CD4-positive, CD25-positive, alpha-beta regulatory T cell (primary cell): ENCODE measurements around the gene NEB. TPM values are rescaled to one million over a fixed set of nuclear protein-coding genes. Genes with fewer than 3 reads are reported as not detected.

Experiments
- ATAC-seq, 2 donors: fragments of 150-1000 bp; cut with Tn5 transposase; one replicate each; pipeline ENCODE4 v1.10.0; 2021; ENCODE audit warnings: low read depth in 2 of 2, moderate number of reproducible peaks in 2 of 2, moderate library complexity in 1 of 2
- DNase-seq, 3 donors: peaks; one replicate each; pipeline versions ENCODE4 v3.0.0 to v3.0.0-alpha.2; 2012 to 2022; ENCODE audit warnings: mixed read lengths in 1 of 3
- H3K27ac ChIP-seq: one replicate; pipeline ENCODE4 v1.7.0; 2013; ENCODE audit warnings: mild to moderate bottlenecking, low read length; ENCODE audit not compliant: insufficient read depth, poor library complexity, severe bottlenecking
- H3K27me3 ChIP-seq: one replicate; pipeline ENCODE4 v1.7.0; 2013; ENCODE audit warnings: low read length; ENCODE audit not compliant: control insufficient read depth, insufficient read depth
- H3K36me3 ChIP-seq: one replicate; pipeline ENCODE4 v1.7.0; 2013; ENCODE audit warnings: mild to moderate bottlenecking, low read length, moderate library complexity; ENCODE audit not compliant: control insufficient read depth, insufficient read depth
- H3K4me1 ChIP-seq: 2 replicates; pipeline ENCODE4 v1.7.0; 2013; ENCODE audit warnings: mild to moderate bottlenecking, low read length; ENCODE audit not compliant: insufficient read depth, control insufficient read depth, poor library complexity, severe bottlenecking
- H3K4me3 ChIP-seq: one replicate; pipeline ENCODE4 v1.7.0; 2013; ENCODE audit warnings: low read depth, mild to moderate bottlenecking, low read length, moderate library complexity
- H3K9me3 ChIP-seq, 2 experiments: 1 replicate in 1 of 2; 2 replicates in 1 of 2; pipeline ENCODE4 v1.7.0; 2013; ENCODE audit warnings: low read length in 2 of 2, mild to moderate bottlenecking in 1 of 2, moderate library complexity in 1 of 2; ENCODE audit not compliant: control insufficient read depth in 2 of 2
- H3K27ac Mint-ChIP-seq, 3 donors: one replicate each; pipeline ENCODE4 v1.8.0; 2020 to 2022; ENCODE audit warnings: mild to moderate bottlenecking in 3 of 3, mixed read lengths in 3 of 3, moderate library complexity in 2 of 3
- H3K27me3 Mint-ChIP-seq: one replicate; pipeline ENCODE4 v1.8.0; 2022; ENCODE audit warnings: mild to moderate bottlenecking, mixed read lengths
- H3K36me3 Mint-ChIP-seq: one replicate; pipeline ENCODE4 v1.8.0; 2020; ENCODE audit warnings: mixed read lengths
- H3K4me1 Mint-ChIP-seq, 4 donors: one replicate each; pipeline ENCODE4 v1.8.0; 2020 to 2022; ENCODE audit warnings: mixed read lengths in 4 of 4, mild to moderate bottlenecking in 1 of 4
- H3K4me3 Mint-ChIP-seq, 4 donors: one replicate each; pipeline ENCODE4 v1.8.0; 2020 to 2022; ENCODE audit warnings: mild to moderate bottlenecking in 4 of 4, mixed read lengths in 4 of 4, moderate library complexity in 3 of 4
- H3K9me3 Mint-ChIP-seq, 7 donors: one replicate each; pipeline ENCODE4 v1.8.0; 2020 to 2022; ENCODE audit warnings: mixed read lengths in 7 of 7, mild to moderate bottlenecking in 3 of 7, moderate library complexity in 2 of 7
- polyA plus RNA-seq, 4 donors: library from polyadenylated mRNA; unstranded; fragments of 300-500 nt; fragmentation: Illumina TruSeq; gene quantifications; one replicate each; pipeline ENCODE4 v1.2.3, GENCODE V29; 2021
- total RNA-seq: library from RNA; stranded (reverse); gene quantifications from one replicate; pipeline ENCODE4 v1.2.3, GENCODE V29; 2022

The NEB gene
- total and polyA plus RNA-seq, 5 donors from 2014 or later = 0.06 to 1.3 (median 0.24) TPM; not detected in 1

DNA sequence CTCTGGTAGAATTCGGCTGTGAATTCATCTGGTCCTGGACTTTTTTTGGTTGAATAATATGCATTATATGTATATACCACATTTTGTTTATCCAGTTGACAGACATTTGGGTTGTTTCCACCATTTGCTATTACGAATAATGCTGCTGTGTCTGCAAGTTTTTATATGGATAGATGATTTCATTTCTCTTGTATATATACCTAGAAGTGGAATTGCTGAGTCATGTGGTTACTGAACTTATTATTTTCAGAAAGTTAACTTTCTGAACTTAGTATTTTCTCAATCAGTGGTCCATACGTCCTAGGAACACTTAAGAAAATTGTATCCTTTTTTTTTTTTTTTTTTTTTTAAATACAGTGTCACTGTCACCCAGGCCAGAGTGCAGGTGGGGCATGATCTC lies 261.3 kb downstream of the NEB start:
- peaks cover 0 to 7% (median 5%) of the 10 kb centered on the region in 4 donors for H3K4me1 Mint-ChIP-seq
- H3K36me3 ChIP-seq = peaks cover 71% of the 10 kb centered on the region
- no peak overlapping the region for H3K4me3 Mint-ChIP-seq
- H3K36me3 Mint-ChIP-seq = peaks cover 48% of the 10 kb centered on the region
- DNase-seq = no peak
- H3K27me3 Mint-ChIP-seq = no peaks in the 10 kb centered on the region
- no peaks in the 10 kb centered on the region for H3K27me3 ChIP-seq
- H3K9me3 ChIP-seq = no peaks in the 10 kb centered on the region
- H3K27ac Mint-ChIP-seq = no peak overlapping the region
- H3K4me1 ChIP-seq = no peaks in the 10 kb centered on the region
- no peak overlapping the region for H3K4me3 ChIP-seq
- no peak for ATAC-seq
- H3K27ac ChIP-seq = no peak overlapping the region
- peaks cover 0 to 2% (median 0%) of the 10 kb centered on the region in 7 donors for H3K9me3 Mint-ChIP-seq

DNA sequence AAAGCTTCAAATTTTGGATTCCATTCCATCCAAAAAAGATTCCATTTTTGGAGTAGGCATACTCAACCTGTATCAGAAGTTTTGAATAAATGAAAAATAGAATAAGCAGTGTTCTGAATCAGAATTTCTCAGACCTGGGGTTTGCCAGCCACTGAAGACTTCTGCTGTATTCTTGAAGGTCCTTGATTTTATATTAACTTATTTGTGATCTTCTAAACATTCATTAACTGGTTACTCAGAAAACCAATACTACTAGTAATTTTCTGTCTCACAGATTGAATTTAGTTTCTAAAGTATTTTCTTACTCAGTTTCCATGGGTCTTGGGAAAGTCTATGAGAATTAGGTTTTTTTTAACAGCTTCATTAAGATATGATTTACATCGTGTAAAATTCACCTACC lies 263.7 kb downstream of the NEB start:
- H3K9me3 Mint-ChIP-seq = peaks cover 0 to 2% (median 0%) of the 10 kb centered on the region in 7 donors
- H3K27me3 Mint-ChIP-seq = no peaks in the 10 kb centered on the region
- H3K27ac Mint-ChIP-seq = no peak overlapping the region
- ATAC-seq (no peak), DNase-seq (no peak)
- no peak overlapping the region for H3K27ac ChIP-seq
- H3K9me3 ChIP-seq = no peaks in the 10 kb centered on the region
- peaks cover 0 to 9% (median 4%) of the 10 kb centered on the region in 4 donors for H3K4me1 Mint-ChIP-seq
- H3K4me3 Mint-ChIP-seq = no peak overlapping the region
- no peaks in the 10 kb centered on the region for H3K27me3 ChIP-seq
- H3K4me3 ChIP-seq = no peak overlapping the region
- H3K36me3 Mint-ChIP-seq = peaks cover 59% of the 10 kb centered on the region
- H3K36me3 ChIP-seq = peaks cover 73% of the 10 kb centered on the region
- H3K4me1 ChIP-seq = no peaks in the 10 kb centered on the region

GRCh38 chr2:151465771-151466170 lies 268.5 kb downstream of the NEB start:
- no peak for ATAC-seq
- Mint-ChIP-seq H3K27me3 (no peaks in the 10 kb centered on the region), H3K36me3 (peaks cover 70% of the 10 kb centered on the region), H3K9me3 (no peaks in the 10 kb centered on the region), H3K27ac (no peak overlapping the region), H3K4me1 (peaks cover 4 to 21% (median 14%) of the 10 kb centered on the region in 4 donors), H3K4me3 (no peak overlapping the region)
- H3K4me1 ChIP-seq = no peaks in the 10 kb centered on the region
- H3K4me3 ChIP-seq = no peak overlapping the region
- DNase-seq = no peak
- H3K36me3 ChIP-seq = peaks cover 84% of the 10 kb centered on the region
- no peaks in the 10 kb centered on the region for H3K27me3 ChIP-seq
- no peak overlapping the region for H3K27ac ChIP-seq
- no peaks in the 10 kb centered on the region for H3K9me3 ChIP-seq

DNA sequence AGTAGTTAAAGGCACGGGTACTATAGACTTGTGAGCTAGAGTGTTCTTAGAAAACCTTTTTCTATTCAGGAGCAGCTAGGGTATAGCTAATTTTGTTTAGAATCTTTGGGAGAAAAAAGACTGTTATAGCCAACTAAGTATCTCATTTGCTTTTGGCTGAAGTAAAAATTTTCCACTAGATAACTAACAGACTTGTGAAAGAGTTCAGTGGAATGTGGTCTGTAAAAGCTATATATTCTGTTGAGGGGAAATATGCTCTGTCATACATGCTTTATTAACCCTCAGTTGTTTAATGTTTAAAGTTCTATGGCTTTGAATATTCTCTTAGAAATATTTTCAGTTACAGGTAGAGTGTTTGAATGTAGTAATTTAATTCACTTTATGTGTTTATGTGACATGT lies 274.9 kb downstream of the NEB start:
- H3K27me3 Mint-ChIP-seq = no peaks in the 10 kb centered on the region
- no peaks in the 10 kb centered on the region for H3K9me3 Mint-ChIP-seq
- H3K4me1 Mint-ChIP-seq = peaks cover 0 to 20% (median 4%) of the 10 kb centered on the region in 4 donors
- H3K4me3 ChIP-seq = no peak overlapping the region
- H3K27ac Mint-ChIP-seq = no peak overlapping the region
- no peaks in the 10 kb centered on the region for H3K27me3 ChIP-seq
- peaks cover 47% of the 10 kb centered on the region for H3K36me3 Mint-ChIP-seq
- peaks cover 91% of the 10 kb centered on the region for H3K36me3 ChIP-seq
- no peaks in the 10 kb centered on the region for H3K4me1 ChIP-seq
- no peak overlapping the region for H3K4me3 Mint-ChIP-seq
- ATAC-seq (no peak), DNase-seq (no peak)
- H3K9me3 ChIP-seq = no peaks in the 10 kb centered on the region
- no peak overlapping the region for H3K27ac ChIP-seq

DNA sequence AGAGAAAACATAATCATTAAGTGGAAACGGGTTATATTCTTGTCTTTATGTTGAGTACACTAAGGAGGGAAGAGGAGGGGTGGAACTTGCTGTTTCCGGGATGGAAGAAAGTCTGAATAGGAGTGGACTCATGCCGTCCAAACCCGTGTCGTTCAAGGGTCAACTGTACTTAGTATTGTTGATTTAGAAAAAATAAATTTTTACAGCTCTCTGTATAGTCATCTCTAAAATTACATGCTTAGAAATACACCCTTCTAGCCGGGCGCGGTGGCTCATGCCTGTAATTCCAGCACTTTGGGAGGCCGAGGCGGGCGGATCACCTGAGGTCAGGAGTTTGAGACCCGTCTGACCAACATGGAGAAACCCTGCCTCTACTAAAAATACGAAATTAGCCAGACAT lies 295.1 kb downstream of the NEB start:
- Histone ChIP-seq H3K27ac (no peak overlapping the region), H3K36me3 (peaks cover 78% of the 10 kb centered on the region), H3K4me1 (peaks cover 6% of the 10 kb centered on the region), H3K4me3 (no peak overlapping the region), H3K27me3 (no peaks in the 10 kb centered on the region), H3K9me3 (no peaks in the 10 kb centered on the region)
- H3K27me3 Mint-ChIP-seq = no peaks in the 10 kb centered on the region
- ATAC-seq = no peak
- DNase-seq = no peak
- H3K36me3 Mint-ChIP-seq = peaks cover 32% of the 10 kb centered on the region
- H3K4me3 Mint-ChIP-seq = no peak overlapping the region
- no peaks in the 10 kb centered on the region for H3K9me3 Mint-ChIP-seq
- H3K4me1 Mint-ChIP-seq = peaks cover 8 to 15% (median 9%) of the 10 kb centered on the region in 4 donors
- no peak overlapping the region for H3K27ac Mint-ChIP-seq

DNA sequence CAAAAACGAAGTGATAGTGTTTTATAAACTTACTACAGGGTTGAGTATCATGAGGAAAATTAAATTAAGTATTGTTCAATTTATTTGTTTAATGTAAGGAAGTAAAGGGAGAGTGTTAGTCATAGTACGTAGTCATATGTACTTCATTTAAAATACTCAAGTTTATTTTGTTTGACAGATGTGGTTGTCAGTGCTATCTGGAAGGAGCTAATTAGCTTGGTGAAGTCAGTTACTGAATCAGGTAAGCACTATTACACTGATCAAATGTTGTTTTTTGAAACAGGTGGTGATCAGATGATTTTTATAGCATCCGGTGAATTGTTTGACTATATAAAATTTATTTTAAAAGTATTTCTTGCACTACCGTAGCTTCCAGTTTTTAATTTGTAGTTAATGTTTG lies 295.8 kb downstream of the NEB start:
- H3K4me1 Mint-ChIP-seq = peaks cover 6 to 15% (median 9%) of the 10 kb centered on the region in 4 donors
- H3K27me3 Mint-ChIP-seq = no peaks in the 10 kb centered on the region
- no peaks in the 10 kb centered on the region for H3K9me3 Mint-ChIP-seq
- H3K9me3 ChIP-seq = no peaks in the 10 kb centered on the region
- H3K36me3 ChIP-seq = peaks cover 76% of the 10 kb centered on the region
- no peak overlapping the region for H3K4me3 ChIP-seq
- no peak overlapping the region for H3K4me3 Mint-ChIP-seq
- DNase-seq (no peak), ATAC-seq (no peak)
- peaks cover 6% of the 10 kb centered on the region for H3K4me1 ChIP-seq
- no peaks in the 10 kb centered on the region for H3K27me3 ChIP-seq
- no peak overlapping the region for H3K27ac ChIP-seq
- H3K36me3 Mint-ChIP-seq = peaks cover 32% of the 10 kb centered on the region
- peak overlapping the region in 1 of 3 donors; percentile 89 for H3K27ac Mint-ChIP-seq

DNA sequence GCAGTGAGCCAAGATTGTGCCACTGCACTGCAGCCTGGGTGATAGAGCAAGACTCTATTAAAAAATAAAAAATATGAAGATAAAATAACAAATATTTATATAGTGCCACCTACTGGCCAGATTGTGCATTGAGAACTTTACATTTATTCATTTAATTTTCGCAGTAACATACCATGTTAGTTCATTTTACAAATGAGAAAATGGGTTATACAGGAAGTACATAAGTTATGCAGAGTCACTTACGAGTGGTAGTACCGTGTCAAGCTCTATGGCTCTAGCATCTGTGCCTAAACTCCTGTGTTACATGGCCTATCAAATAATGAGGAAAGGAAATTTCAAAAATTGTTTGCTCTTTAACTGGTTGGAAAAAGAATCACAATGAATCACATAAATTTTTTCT lies 296.6 kb downstream of the NEB start:
- Mint-ChIP-seq H3K9me3 (no peaks in the 10 kb centered on the region), H3K27me3 (no peaks in the 10 kb centered on the region), H3K27ac (peak overlapping the region; percentile 54 to 89 (median 59)), H3K36me3 (peaks cover 36% of the 10 kb centered on the region), H3K4me3 (no peak overlapping the region), H3K4me1 (peaks cover 4 to 15% (median 9%) of the 10 kb centered on the region in 4 donors)
- H3K36me3 ChIP-seq = peaks cover 76% of the 10 kb centered on the region
- H3K4me3 ChIP-seq = peak overlapping the region; percentile 31
- H3K9me3 ChIP-seq = no peaks in the 10 kb centered on the region
- peak in 2 of 3 donors; percentile 46 to 63 for DNase-seq
- H3K27me3 ChIP-seq = no peaks in the 10 kb centered on the region
- ATAC-seq = peak; percentile 62 to 71
- H3K4me1 ChIP-seq = peaks cover 6% of the 10 kb centered on the region
- H3K27ac ChIP-seq = no peak overlapping the region
